ENCODE results near the gene CSNK1D.
"Not testable (repeated sequence)": the region's sequence is repeated elsewhere in the genome, so short reads cannot be mapped to it uniquely, and the experiment has no call there.

CSNK1D gene

GRCh38 chr17:82263641-82264040 lies 9.9 kb downstream of the CSNK1D start:
- FAIRE-seq (no peak), DNase-seq (ENCODE audit: insufficient read length, low spot score) (no peak)
- TF ChIP-seq TAF1 (IDR thresholded peaks at IDR 0.05; ENCODE audit: low read depth, low read length) (no peak), PAX5 (IDR thresholded peaks at IDR 0.05; ENCODE audit: insufficient read depth, low read length, severe bottlenecking) (no peak), SPI1 (IDR thresholded peaks at IDR 0.05; ENCODE audit: low read depth, low read length) (no peak), POLR2A (IDR thresholded peaks at IDR 0.05; ENCODE audit: low read depth, low read length) (no peak), POLR2AphosphoS5 (IDR thresholded peaks at IDR 0.05; ENCODE audit: low read depth, low read length) (no peak), POU2F2 (IDR thresholded peaks at IDR 0.05; ENCODE audit: low read depth, low read length) (no peak)

GRCh38 chr17:82262344-82262743 lies 11.2 kb downstream of the CSNK1D start:
- no peak for DNase-seq (ENCODE audit: insufficient read length, low spot score)
- TF ChIP-seq POLR2AphosphoS5 (IDR thresholded peaks at IDR 0.05; ENCODE audit: low read depth, low read length): no peak; the same call in none of the 2 replicates
- no peak for TF ChIP-seq PAX5 (IDR thresholded peaks at IDR 0.05; ENCODE audit: insufficient read depth, low read length, severe bottlenecking)
- 0 out of 2 replicates have a peak, but pooled peaks have one; percentile 11 for TF ChIP-seq POU2F2 (IDR thresholded peaks at IDR 0.05; ENCODE audit: low read depth, low read length)
- no peak for TF ChIP-seq POLR2A (IDR thresholded peaks at IDR 0.05; ENCODE audit: low read depth, low read length)
- no peak for FAIRE-seq

GRCh38 chr17:82259972-82260961 lies 13.2 kb downstream of the CSNK1D start:
- not testable (repeated sequence) for DNase-seq (ENCODE audit: insufficient read length, low spot score)
- peak; percentile 5 for FAIRE-seq
- peak; percentile 46; the same call in 1 of the 2 replicates for TF ChIP-seq POLR2A (IDR thresholded peaks at IDR 0.05; ENCODE audit: low read depth, low read length)

GRCh38 chr17:82258555-82258954 lies 14.9 kb downstream of the CSNK1D start:
- TF ChIP-seq POLR2A (IDR thresholded peaks at IDR 0.05; ENCODE audit: low read depth, low read length) (peak; percentile 24; the same call in 1 of the 2 replicates), POLR2AphosphoS5 (IDR thresholded peaks at IDR 0.05; ENCODE audit: low read depth, low read length) (peak; percentile 57; the same call in 1 of the 2 replicates), SPI1 (IDR thresholded peaks at IDR 0.05; ENCODE audit: low read depth, low read length) (no peak)
- no peak for DNase-seq (ENCODE audit: insufficient read length, low spot score)
- FAIRE-seq: no peak

- peak; percentile 58; the same call in 1 of the 2 replicates for TF ChIP-seq POLR2A (IDR thresholded peaks at IDR 0.05; ENCODE audit: low read depth, low read length)
- TF ChIP-seq PAX5 (IDR thresholded peaks at IDR 0.05; ENCODE audit: insufficient read depth, low read length, severe bottlenecking): no peak
- no peak for DNase-seq (ENCODE audit: insufficient read length, low spot score)
- FAIRE-seq: no peak
Observed at GRCh38 chr17:82257473-82257872, 16.0 kb downstream of the CSNK1D start.

DNA sequence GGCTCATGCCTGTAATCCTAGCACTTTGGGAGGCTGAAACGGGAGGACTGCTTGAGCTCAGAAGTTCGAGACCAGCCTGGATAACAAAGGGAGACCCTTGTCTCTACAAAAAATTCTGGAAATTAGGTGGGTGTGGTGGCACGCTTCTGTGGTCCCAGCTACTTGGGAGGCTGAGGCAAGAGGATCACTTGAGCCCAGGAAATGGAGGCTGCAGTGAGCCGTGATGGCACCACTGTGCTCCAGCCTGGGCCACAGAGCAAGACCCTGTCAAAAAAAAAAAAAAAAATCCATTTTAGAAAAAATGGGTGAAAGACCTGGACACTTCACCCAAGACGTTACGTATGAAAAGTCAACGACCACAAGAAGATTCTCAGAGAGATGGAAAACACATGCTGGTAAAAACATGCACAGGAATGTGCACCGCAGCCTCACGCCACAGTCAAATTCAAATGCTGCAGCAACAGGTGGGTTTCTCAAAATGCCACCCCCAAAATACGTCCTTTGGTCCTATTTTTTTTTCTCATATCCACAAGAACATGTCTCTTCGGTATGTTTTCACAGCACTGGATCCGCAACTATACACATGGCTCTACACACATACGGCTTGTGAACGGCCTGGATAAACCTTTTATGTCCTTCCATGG lies 17.1 kb downstream of the CSNK1D start:
- no peak for FAIRE-seq
- TF ChIP-seq POLR2A (IDR thresholded peaks at IDR 0.05; ENCODE audit: low read depth, low read length) (peak; percentile 14; the same call in 1 of the 2 replicates), TAF1 (IDR thresholded peaks at IDR 0.05; ENCODE audit: low read depth, low read length) (no peak), PAX5 (IDR thresholded peaks at IDR 0.05; ENCODE audit: insufficient read depth, low read length, severe bottlenecking) (no peak), POLR2AphosphoS5 (IDR thresholded peaks at IDR 0.05; ENCODE audit: low read depth, low read length) (peak; percentile 70; the same call in 1 of the 2 replicates), SPI1 (IDR thresholded peaks at IDR 0.05; ENCODE audit: low read depth, low read length) (no peak), POU2F2 (IDR thresholded peaks at IDR 0.05; ENCODE audit: low read depth, low read length) (no peak)

DNA sequence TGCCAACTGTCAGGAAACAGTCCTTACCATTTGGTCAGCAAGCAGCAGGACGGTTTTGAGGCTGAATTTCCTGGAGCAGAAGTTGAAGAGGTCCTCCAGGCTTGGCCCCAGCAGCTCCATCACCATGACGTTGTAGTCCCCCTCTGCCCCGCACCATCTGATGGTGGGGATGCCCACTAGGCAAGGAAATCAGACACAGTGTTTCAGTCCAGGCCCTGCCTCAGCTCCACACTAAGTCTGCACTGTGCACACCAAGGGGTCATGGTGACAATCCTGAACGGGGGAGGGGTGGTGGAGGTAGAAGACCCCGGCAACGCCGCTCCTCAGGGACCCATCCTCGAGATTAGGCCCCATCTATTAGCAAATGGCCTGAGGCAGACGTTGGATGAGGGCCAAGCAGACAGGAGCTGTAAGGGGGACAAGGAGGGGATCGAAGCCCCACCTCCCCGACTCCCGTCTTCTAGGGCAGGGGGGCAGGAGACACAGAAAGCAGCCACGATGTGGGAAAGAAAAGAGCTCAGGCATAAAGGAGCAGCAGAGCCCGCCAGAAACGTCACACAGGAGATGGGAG lies 18.0 kb downstream of the CSNK1D start:
- no peak for FAIRE-seq
- TF ChIP-seq SPI1 (IDR thresholded peaks at IDR 0.05; ENCODE audit: low read depth, low read length) (no peak), TAF1 (IDR thresholded peaks at IDR 0.05; ENCODE audit: low read depth, low read length) (no peak), PAX5 (IDR thresholded peaks at IDR 0.05; ENCODE audit: insufficient read depth, low read length, severe bottlenecking) (no peak), POLR2AphosphoS5 (IDR thresholded peaks at IDR 0.05; ENCODE audit: low read depth, low read length) (peak; percentile 52), POLR2A (IDR thresholded peaks at IDR 0.05; ENCODE audit: low read depth, low read length) (0 out of 2 replicates have a peak, but pooled peaks have one; percentile 42), POU2F2 (IDR thresholded peaks at IDR 0.05; ENCODE audit: low read depth, low read length) (no peak)

More for the DNA sequence above, 17.1 kb downstream of the CSNK1D start:
- no peak for DNase-seq (ENCODE audit: insufficient read length, low spot score)

DNA sequence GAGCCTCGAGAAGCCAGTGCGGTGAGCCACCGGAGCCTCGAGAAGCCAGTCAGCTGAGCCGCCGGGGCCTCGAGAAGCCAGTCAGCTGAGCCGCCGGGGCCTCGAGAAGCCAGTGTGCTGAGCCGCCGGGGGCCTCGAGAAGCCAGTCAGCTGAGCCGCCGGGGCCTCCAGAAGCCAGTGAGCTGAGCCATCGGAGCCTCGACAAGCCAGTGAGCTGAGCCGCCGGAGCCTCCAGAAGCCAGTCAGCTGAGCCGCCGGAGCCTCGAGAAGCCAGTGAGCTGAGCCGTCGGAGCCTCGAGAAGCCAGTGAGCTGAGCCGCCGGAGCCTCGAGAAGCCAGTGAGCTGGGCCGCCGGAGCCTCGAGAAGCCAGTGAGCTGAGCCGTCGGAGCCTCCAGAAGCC lies 18.8 kb downstream of the CSNK1D start:
- FAIRE-seq; DNase-seq (ENCODE audit: insufficient read length, low spot score): not testable (repeated sequence)

More for the DNA sequence above, 18.0 kb downstream of the CSNK1D start:
- DNase-seq (ENCODE audit: insufficient read length, low spot score): no peak

DNA sequence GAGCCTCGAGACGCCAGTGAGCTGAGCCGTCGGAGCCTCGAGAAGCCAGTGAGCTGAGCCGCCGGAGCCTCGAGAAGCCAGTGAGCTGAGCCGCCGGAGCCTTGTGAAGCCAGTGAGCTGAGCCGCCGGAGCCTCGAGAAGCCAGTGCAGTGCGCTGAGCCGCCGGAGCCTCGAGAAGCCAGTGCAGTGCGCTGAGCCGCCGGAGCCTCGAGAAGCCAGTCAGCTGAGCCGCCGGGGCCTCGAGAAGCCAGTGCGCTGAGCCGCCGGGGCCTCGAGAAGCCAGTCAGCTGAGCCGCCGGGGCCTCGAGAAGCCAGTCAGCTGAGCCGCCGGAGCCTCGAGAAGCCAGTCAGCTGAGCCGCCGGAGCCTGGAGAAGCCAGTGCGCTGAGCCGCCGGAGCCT lies 19.4 kb downstream of the CSNK1D start:
- FAIRE-seq; DNase-seq (ENCODE audit: insufficient read length, low spot score): not testable (repeated sequence)

- no peak for TF ChIP-seq PAX5 (IDR thresholded peaks at IDR 0.05; ENCODE audit: insufficient read depth, low read length, severe bottlenecking)
- no peak for TF ChIP-seq SPI1 (IDR thresholded peaks at IDR 0.05; ENCODE audit: low read depth, low read length)
- no peak for TF ChIP-seq TAF1 (IDR thresholded peaks at IDR 0.05; ENCODE audit: low read depth, low read length)
- TF ChIP-seq POU2F2 (IDR thresholded peaks at IDR 0.05; ENCODE audit: low read depth, low read length): no peak
- no peak for DNase-seq (ENCODE audit: insufficient read length, low spot score)
- no peak for FAIRE-seq
Observed at GRCh38 chr17:82253179-82253544, 20.3 kb downstream of the CSNK1D start.

Data from GM12891 (cell line).